Uterus (tissue), 2 donors: Measurements from ENCODE around the gene ISLR2.

Source experiments
- CTCF ChIP-seq, 4 experiments: fragments of 200-600 bp in 2 of 4; fragments of 450-650 bp in 2 of 4; sonication (generic) in 2 of 4; IDR thresholded peaks; one replicate each; pipeline ENCODE4 v1.5.1; 2016 to 2019; ENCODE audit warnings: antibody characterized with exemption in 4 of 4, mild to moderate bottlenecking in 2 of 4, moderate library complexity in 1 of 4
- POLR2A ChIP-seq, 2 donors: fragments of 450-650 bp; IDR thresholded peaks; one replicate each; pipeline ENCODE4 v1.6.1; 2016; ENCODE audit warnings: antibody characterized with exemption in 2 of 2, mild to moderate bottlenecking in 1 of 2, moderate library complexity in 1 of 2

- TF ChIP-seq CTCF (IDR thresholded peaks at IDR 0.05) (no peak), POLR2A (IDR thresholded peaks at IDR 0.05) (no peak)
These were observed 20.7 kb upstream of the ISLR2 start for GRCh38 chr15:74109713-74110112.
